Fibroblast of mammary gland (primary cell): ENCODE measurements around the gene MAG.

Experiments
- DNase-seq: peaks from one replicate; pipeline ENCODE4 v3.0.0-alpha.2; 2010; ENCODE audit warnings: low read depth
- H3K4me3 ChIP-seq: 2 replicates; pipeline ENCODE4 v1.5.1; 2011; ENCODE audit warnings: low read depth, mild to moderate bottlenecking, low read length, moderate library complexity; ENCODE audit not compliant: control insufficient read depth
- CTCF ChIP-seq: conservative IDR thresholded peaks from 2 replicates; pipeline ENCODE4 v1.5.1; 2011; ENCODE audit warnings: low read depth, low read length, inconsistent platforms; ENCODE audit not compliant: control insufficient read depth, insufficient read depth

MAG gene

GRCh38 chr19:35249848-35250711, 41.9 kb upstream of the MAG start:
- no peak for DNase-seq
- no peak for TF ChIP-seq CTCF
- no peak overlapping the region for H3K4me3 ChIP-seq

GRCh38 chr19:35251456-35251855, 40.5 kb upstream of the MAG start:
- DNase-seq = no peak
- H3K4me3 ChIP-seq = no peak overlapping the region
- TF ChIP-seq CTCF = no peak

- no peak for DNase-seq
- TF ChIP-seq CTCF = no peak
- no peak overlapping the region for H3K4me3 ChIP-seq
Observed at GRCh38 chr19:35253316-35254286, 38.4 kb upstream of the MAG start.

- H3K4me3 ChIP-seq = no peak overlapping the region
- no peak for DNase-seq
- no peak for TF ChIP-seq CTCF
Observed at GRCh38 chr19:35254341-35255297, 37.3 kb upstream of the MAG start.

GRCh38 chr19:35256566-35256965, 35.4 kb upstream of the MAG start:
- no peak for TF ChIP-seq CTCF
- DNase-seq = no peak
- no peak overlapping the region for H3K4me3 ChIP-seq

GRCh38 chr19:35257113-35257461, 34.9 kb upstream of the MAG start:
- DNase-seq = no peak
- no peak for TF ChIP-seq CTCF
- no peak overlapping the region for H3K4me3 ChIP-seq
